ENCODE measurements around the gene SMAD3. TPM values are rescaled to one million over a fixed set of nuclear protein-coding genes. Genes with fewer than 3 reads are reported as not detected.
"Not testable (repeated sequence)": the region's sequence is repeated elsewhere in the genome, so short reads cannot be mapped to it uniquely, and the experiment has no call there.

Gene SMAD3
- total RNA-seq, 1 experiment from 2014 or later: 89.2 TPM

DNA sequence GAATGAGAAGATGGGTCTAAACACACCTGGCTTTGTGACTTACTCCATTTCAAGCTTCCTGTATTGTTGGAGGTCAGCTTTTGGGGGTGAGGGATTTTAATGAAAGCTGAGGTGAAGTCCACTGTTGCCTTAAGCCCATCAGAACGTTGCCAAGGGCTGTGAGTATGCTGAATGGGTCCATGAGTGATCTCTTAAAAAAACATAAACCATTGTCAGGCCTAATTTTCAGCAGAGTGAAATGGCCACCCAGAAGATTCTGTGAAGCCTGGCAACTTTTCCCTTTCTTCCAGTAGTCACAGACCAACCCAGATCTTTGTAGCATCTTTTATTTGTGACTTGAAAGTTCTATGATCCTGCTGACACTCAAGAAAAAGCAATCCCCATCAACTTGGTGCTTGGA, 87.0 kb downstream of the SMAD3 start:
- Histone ChIP-seq H3K9me3 (ENCODE audit: control insufficient read depth in 1 of 2, insufficient read depth in 1 of 2, low read depth in 1 of 2, low read length in 2 of 2) (peaks cover 0 to 7% of the 10 kb centered on the region in 2 experiments; a peak in 1 of 4 replicates), H3K4me3 (replicated peaks in 1 of 2; ENCODE audit: low read depth in 1 of 2, low read length in 2 of 2) (no peak overlapping the region), H3K4me1 (ENCODE audit: control insufficient read depth in 1 of 2, insufficient read depth in 2 of 2, low read length in 2 of 2) (peaks cover 45 to 84% of the 10 kb centered on the region in 2 experiments), H3K9ac (ENCODE audit: low read length) (peak overlapping the region; percentile 19), H4K20me1 (ENCODE audit: insufficient read depth) (no peaks in the 10 kb centered on the region), H3K4me2 (ENCODE audit: low read length) (peak overlapping the region; percentile 1; the same call in 1 of the 2 replicates), H3K79me2 (ENCODE audit: insufficient read depth, low read length) (peaks cover 81% of the 10 kb centered on the region), H3K9me2 (ENCODE audit: insufficient read depth) (no peaks in the 10 kb centered on the region), H3K27ac (ENCODE audit: low read depth, low read length) (no peak overlapping the region), H3K36me3 (ENCODE audit: control insufficient read depth in 1 of 2, insufficient read depth in 2 of 2, low read length in 2 of 2) (peaks cover 0 to 27% of the 10 kb centered on the region in 2 experiments; a peak in 2 of 4 replicates), H2AFZ (ENCODE audit: low read depth, low read length, poor library complexity, severe bottlenecking) (no peak overlapping the region), H3K27me3 (ENCODE audit: insufficient read depth, low read length) (no peaks in the 10 kb centered on the region)
- RAD21 ChIA-PET (ENCODE audit: low non-redundant PET in 1 of 2, low total read pairs in 2 of 2, uncharacterized antibody in 2 of 2, unreplicated experiment in 2 of 2): no interaction called here
- POLR2A ChIA-PET: no interaction called here
- no peak for ATAC-seq
- intact Hi-C loops (cut with micrococcal nuclease): no loop called here
- CTCF ChIA-PET: no interaction called here
- BruUV-seq (replicated peaks): no TSS peak
- TF ChIP-seq YY1 (IDR thresholded peaks at IDR 0.05; ENCODE audit: extremely low read depth, insufficient replicate concordance, low read depth, low read length): no peak
- TF ChIP-seq, protein P1, sequence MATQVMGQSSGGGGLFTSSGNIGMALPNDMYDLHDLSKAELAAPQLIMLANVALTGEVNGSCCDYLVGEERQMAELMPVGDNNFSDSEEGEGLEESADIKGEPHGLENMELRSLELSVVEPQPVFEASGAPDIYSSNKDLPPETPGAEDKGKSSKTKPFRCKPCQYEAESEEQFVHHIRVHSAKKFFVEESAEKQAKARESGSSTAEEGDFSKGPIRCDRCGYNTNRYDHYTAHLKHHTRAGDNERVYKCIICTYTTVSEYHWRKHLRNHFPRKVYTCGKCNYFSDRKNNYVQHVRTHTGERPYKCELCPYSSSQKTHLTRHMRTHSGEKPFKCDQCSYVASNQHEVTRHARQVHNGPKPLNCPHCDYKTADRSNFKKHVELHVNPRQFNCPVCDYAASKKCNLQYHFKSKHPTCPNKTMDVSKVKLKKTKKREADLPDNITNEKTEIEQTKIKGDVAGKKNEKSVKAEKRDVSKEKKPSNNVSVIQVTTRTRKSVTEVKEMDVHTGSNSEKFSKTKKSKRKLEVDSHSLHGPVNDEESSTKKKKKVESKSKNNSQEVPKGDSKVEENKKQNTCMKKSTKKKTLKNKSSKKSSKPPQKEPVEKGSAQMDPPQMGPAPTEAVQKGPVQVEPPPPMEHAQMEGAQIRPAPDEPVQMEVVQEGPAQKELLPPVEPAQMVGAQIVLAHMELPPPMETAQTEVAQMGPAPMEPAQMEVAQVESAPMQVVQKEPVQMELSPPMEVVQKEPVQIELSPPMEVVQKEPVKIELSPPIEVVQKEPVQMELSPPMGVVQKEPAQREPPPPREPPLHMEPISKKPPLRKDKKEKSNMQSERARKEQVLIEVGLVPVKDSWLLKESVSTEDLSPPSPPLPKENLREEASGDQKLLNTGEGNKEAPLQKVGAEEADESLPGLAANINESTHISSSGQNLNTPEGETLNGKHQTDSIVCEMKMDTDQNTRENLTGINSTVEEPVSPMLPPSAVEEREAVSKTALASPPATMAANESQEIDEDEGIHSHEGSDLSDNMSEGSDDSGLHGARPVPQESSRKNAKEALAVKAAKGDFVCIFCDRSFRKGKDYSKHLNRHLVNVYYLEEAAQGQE (IDR thresholded peaks at IDR 0.05; ENCODE audit: low read depth): no peak
- no peak for TF ChIP-seq POLR2A (IDR thresholded peaks at IDR 0.05; ENCODE audit: borderline replicate concordance, extremely low read depth, insufficient read depth, insufficient read length)
- TF ChIP-seq JUND (IDR thresholded peaks at IDR 0.05): no peak
- no peak for TF ChIP-seq FOSL1 (IDR thresholded peaks at IDR 0.05; ENCODE audit: low read depth)
- no peak for TF ChIP-seq RAD21 (IDR thresholded peaks at IDR 0.05; ENCODE audit: low read depth)
- TF ChIP-seq CBX3 (IDR thresholded peaks at IDR 0.05; ENCODE audit: low read depth): no peak
- no peak for DNase-seq (ENCODE audit: low read depth, low spot score)

DNA sequence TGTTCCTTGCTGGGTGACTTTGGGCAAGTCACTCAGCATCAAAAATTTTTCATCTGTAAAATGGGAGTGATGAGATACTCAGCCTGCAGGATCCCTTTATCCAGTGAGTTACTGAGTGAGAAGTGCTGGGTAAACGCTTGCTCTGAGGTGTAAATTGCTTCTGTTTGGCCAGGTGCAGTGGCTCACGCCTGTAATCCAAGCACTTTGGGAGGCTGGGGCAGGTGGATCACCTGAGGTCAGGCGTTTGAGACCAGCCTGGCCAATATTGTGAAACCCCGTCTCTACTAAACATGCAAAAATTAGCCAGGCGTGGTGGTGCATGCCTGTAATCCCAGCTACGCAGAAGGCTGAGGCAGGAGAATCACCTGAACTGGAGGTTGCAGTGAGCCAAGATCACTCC, 87.6 kb downstream of the SMAD3 start:
- H2AFZ ChIP-seq (ENCODE audit: low read depth, low read length, poor library complexity, severe bottlenecking); H3K9me3 ChIP-seq (ENCODE audit: control insufficient read depth in 1 of 2, insufficient read depth in 1 of 2, low read depth in 1 of 2, low read length in 2 of 2); intact Hi-C loops (cut with micrococcal nuclease); POLR2A ChIA-PET; H3K9me2 ChIP-seq (ENCODE audit: insufficient read depth); H3K4me2 ChIP-seq (ENCODE audit: low read length); BruUV-seq (replicated peaks); RAD21 ChIA-PET (ENCODE audit: low non-redundant PET in 1 of 2, low total read pairs in 2 of 2, uncharacterized antibody in 2 of 2, unreplicated experiment in 2 of 2); CTCF ChIA-PET; H4K20me1 ChIP-seq (ENCODE audit: insufficient read depth); ATAC-seq; H3K27me3 ChIP-seq (ENCODE audit: insufficient read depth, low read length); DNase-seq (ENCODE audit: low read depth, low spot score); H3K27ac ChIP-seq (ENCODE audit: low read depth, low read length); H3K4me3 ChIP-seq (replicated peaks in 1 of 2; ENCODE audit: low read depth in 1 of 2, low read length in 2 of 2): not testable (repeated sequence)
- peaks cover 39 to 84% of the 10 kb centered on the region in 2 experiments for H3K4me1 ChIP-seq (ENCODE audit: control insufficient read depth in 1 of 2, insufficient read depth in 2 of 2, low read length in 2 of 2)
- H3K9ac ChIP-seq (ENCODE audit: low read length): peak overlapping the region; percentile 19
- H3K79me2 ChIP-seq (ENCODE audit: insufficient read depth, low read length): peaks cover 81% of the 10 kb centered on the region
- peaks cover 0 to 27% of the 10 kb centered on the region in 2 experiments; a peak in 2 of 4 replicates for H3K36me3 ChIP-seq (ENCODE audit: control insufficient read depth in 1 of 2, insufficient read depth in 2 of 2, low read length in 2 of 2)
